Fibroblast of peridontal ligament (primary cell): ENCODE data around the gene RBFOX2.
A peak's percentile ranks its signal among the peaks of the same experiment; 100 is the strongest.

ENCODE experiments used
- DNase-seq: peaks from one replicate; pipeline ENCODE4 v3.0.0-alpha.2; 2010; ENCODE audit errors: extremely low read depth

RBFOX2 gene

GRCh38 chr22:35977136-35977535 is 51.5 kb downstream of the RBFOX2 start:
- DNase-seq: peak; percentile 50

DNA sequence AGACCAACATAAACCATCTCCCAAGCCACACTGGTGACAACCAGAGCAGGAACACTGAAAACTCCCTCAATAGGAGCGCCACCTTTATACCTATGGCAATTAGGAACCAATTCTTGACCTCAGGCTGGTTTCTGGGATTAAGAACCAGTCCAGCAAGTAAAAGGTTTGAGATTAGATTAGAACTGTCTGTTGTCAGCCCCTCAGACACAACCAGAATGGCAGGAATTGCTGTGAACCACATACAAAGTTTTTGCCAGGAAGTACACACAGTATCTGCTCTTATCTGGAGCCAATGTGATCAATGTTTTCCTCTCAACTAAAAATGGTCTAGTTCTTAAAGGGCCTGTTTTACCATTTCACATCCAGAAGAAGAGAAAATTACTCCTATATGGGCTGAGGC is 55.2 kb downstream of the RBFOX2 start:
- DNase-seq: no peak

DNA sequence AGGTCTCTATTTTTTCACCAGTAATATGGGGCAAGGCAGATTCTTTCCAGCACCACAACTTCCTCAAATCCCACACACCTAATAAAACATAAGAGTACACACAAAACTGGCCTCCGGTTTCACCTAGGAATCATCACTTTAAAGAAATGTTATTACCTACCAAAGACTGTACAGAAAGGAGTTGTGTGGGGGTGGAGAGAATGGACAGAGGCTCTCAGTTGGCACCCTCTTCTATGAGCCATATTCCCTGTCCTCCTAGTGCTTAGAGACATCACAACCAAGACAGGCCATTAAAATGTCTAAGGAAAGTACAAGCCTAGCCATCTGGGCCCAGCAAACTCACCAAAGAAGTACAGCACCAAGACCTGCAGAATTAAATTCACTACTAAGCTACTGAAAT is 56.1 kb downstream of the RBFOX2 start:
- DNase-seq: no peak

DNA sequence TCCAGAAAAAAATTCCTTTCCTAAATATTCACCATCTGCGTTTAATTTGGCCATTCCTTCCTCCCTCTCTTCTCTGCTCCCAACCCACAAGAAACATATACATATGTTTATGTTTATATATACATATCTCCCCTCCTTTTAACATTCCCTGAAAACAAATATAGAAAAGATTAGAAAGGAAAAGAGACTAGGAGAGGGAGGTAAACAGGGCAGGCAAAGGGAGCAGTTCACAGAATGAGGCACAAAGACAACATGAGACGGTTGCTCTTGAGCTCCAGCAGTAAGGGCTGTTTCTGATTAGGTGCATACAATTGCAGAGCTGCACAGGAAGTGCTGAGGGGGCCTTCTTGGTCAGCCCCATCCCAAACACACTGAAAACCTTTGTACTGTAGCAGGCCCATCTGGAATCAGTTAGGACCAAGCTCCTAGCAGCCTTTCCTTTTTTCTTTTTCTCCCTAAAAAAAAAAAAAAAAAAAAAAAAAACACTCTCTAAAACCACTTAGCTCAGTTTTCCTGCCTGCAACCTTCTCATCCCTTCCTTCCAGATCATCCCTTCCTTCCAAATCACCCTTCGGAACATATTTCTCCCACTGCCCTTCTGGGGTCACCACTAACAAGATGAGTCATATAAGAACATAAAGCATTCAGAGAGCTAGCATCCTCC is 57.0 kb downstream of the RBFOX2 start:
- peak; percentile 98 for DNase-seq

DNA sequence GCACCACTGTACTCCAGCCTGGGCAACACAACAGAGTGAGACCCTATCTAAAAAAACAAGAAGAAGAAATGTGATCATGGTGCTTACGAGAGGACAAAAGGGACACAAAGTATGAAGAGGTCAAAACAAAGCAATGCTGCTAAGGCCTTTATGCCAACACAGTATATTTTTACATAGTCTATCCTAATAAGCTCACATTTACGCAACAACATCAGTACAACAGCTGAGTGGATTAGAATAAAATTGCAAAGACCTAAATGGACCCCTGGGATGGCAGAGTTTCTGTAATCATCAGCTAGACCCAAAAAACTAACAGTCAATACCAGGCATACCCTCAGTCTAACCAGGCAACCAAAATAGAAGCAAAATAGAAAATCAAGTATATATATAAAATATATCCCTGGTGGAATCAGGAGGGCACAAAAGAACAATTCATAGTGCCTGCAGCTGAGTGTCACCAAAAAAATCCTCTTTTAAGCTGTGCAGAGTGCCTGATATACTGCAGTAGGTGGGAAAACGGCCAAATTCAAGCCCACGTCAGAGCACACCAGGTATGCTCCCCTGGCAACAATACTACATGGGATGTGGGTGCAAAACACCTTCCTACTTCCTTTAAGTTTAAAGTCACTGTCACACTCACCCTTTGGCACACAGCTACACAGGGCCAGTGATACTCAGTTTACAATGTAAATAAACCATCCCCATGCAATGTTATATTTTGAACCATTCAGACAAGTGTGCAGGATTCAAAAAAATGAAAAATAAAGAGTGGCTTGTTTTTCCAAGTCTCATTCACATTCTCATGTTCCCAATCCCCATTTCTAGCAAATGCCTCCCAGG is 57.8 kb downstream of the RBFOX2 start:
- peak; percentile 63 for DNase-seq

GRCh38 chr22:35967046-35967397 is 61.6 kb downstream of the RBFOX2 start:
- no peak for DNase-seq

DNA sequence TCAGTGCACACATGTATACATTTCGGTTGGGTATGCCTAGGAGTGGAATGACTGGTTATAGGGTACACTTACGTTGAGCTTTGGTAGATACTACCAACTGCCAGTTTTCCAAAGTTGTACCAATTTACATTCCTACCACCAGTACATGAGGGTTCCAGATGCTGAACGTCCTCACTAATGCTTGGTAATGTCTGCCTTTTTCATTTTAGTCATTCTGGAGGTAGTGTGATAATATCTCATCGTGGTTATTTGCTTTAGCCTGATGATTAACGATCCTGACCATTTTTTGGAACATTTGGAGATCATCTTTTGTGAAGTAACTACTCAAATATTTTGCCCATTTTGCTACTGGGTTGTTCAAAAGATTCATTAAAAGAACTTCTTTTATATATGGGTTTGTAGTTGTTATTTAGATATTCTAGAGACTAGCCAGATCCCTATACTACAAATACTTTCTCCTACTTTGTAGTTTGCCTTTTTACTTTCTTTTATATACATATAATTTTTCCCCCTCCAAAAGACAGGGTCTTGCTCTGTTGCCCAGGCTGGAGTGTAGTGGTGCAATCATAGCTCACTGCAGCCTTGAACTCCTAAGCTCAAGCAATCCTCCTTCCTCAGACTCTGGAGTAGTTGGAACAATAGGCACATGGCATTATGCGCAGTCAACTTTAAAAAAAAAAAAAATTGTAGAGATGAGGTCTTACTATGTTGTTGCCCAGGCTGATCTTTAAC is 62.1 kb downstream of the RBFOX2 start:
- no peak for DNase-seq

DNA sequence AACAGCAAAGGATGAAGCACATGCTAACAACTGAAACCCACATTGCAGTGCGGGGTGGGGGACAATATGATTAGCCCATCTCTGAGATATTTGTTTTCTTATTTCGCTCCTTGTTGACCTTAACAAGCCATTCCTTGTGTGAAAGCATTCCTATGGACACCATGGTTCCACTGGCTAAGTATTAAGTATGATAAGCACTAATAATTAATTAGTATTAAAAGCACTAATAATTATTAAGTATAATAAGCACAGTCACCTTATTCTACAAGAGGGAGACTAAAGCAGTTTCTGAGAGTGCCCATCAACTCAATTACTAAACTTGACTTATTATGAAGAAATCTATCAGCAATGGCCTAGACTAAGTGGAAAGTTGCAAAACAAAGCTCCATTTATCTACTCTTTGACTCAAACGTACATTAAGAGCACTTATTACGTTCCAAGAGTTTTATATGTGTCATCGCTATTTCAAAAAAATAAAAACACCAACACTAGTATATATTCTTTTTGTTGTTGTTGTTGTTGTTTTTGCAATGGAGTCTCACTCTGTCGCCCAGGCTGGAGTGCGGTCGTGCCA is 65.3 kb downstream of the RBFOX2 start:
- DNase-seq: no peak

DNA sequence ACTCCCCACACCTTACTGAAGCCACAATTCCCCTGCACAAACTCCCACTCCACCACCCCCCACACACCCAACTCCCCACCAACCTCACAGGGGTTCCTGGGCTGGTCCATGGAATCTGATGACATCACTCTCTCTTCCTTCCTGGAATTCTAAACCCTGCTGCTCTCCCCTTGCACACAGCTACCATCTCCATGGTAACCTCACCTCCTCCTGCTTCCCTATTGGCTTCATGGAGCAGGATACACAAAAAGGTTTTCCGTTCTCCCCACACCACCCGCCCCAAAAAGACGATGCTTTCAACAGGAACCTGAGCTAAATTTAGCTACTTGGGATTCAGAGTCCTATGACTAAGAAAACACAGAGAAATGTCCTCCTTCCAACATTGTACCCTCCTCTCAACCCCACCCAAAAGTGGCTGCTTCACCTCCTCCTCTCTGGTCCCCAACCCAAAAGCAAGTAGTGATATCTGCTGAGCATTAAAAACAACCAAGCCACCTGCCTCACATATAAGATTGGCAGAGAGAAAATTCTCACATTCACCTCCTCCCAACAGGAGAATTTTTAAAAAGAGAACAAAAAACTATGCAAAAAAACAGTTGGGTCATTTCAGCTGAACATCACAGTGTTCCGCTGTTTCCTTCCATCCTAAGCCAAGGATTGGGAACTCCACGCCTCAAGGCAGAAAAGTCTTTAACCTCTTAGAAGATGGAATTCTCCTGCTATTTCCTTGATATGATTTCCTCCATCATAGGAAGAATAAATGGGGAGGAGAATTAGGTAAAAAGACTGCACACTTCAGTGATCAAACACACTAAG is 66.9 kb downstream of the RBFOX2 start:
- DNase-seq: peak; percentile 81

DNA sequence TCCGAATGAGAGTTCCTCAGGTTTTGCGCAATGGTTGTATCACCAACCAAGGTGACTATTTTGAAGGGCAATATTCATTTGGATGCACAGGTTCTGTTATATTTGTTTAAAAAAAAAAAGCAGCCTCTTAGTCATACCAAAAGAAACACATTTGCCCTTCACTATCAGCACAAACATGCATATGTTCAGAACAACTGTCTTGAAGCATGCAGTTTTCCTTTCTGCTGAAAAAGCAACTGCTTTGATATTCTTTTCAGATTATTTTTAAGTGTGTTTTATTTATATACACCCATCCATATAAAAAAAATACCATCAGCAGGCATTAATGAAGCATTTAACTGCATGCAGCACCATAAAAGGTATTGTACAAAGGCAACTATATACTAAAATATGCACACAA is 67.8 kb downstream of the RBFOX2 start:
- DNase-seq: no peak

DNA sequence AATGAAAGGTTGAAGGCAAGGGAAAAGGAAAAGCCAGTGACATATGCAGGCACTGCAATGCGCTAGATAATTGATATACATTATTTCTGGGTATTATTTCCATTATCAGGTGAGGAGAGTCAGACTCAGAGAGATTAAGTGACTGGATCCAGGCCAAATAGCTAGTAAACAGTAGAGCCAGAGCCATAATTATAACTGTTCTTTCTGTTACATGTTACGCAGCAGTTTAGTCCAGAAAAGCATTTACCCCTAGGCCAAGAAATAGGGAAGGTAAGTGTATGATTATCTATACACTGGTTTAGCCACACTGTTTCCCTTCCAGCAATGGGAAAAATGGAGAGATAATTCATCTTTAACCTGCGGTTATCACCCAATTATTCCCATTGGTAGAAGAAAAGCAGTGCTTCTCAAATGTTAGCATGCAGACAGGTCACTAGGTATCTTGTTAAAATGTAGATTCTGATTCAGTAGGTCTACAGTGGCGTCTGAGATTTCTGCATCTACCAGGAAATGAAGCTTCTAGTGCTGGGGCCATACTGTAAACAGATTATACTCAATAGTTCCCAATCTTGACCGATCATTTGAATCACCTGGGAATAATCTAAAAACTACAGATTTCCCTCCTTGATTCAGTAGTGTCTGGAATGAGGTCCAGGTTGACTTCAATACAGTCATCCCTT is 69.4 kb downstream of the RBFOX2 start:
- DNase-seq: no peak

- no peak for DNase-seq
These were observed 70.3 kb downstream of the RBFOX2 start for GRCh38 chr22:35958334-35958733.

DNA sequence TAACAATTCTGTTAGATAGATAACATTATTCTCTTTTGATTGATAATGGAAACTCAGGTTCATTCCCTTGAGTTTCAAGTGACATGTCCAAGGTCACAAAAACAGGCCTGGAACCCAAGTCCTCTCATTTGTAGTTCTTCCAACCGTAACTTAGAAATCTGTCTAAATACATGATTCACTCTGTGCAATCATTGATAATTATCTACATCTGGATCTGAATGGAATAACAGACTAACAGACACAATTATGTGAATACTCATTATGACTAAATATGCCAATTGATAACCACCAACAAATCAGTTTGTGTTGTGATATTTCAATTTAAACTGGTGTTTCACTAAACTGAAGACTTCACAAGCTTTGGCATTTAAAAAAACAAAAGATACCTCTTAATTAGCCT is 71.0 kb downstream of the RBFOX2 start:
- DNase-seq: peak; percentile 43

DNA sequence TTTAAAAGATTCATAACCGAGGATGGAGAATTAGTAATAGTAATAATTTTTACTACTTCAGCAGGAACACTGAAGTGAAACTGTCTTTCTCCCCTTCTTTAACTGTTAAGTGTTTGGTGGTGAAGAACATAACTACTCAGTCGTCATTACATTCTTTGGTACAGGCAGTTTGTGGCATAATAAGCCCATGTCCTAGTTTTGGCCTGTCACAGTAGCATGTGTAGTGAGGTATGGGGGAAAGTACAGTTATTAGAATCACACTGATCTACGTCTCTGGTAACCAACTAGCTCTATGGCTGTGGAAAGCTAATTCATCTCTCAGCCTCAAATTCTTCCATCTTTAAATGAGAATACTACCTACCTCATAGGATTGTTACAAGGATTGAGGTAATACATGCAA is 71.8 kb downstream of the RBFOX2 start:
- DNase-seq: no peak

DNA sequence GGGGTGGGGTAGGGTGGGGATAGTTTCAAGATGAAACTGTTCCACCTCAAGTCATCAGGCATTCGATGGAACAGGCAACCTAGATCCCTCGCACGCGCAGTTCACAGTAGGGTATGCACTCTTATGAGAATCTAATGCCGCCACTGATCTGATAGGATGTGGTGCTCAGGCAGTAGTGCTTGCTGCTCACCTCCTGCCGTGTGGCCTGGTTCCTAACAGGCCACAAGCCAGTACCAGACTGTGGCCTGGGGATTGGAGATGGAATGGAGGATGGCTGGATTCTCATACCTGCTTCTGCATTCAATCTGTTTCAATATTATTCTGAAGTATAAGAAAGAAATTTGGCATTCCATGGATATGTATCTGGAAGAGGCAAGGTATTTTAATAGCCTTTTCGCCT is 73.1 kb downstream of the RBFOX2 start:
- no peak for DNase-seq

GRCh38 chr22:35952576-35952975 is 76.0 kb downstream of the RBFOX2 start:
- no peak for DNase-seq

- DNase-seq: no peak
These were observed 78.4 kb downstream of the RBFOX2 start for GRCh38 chr22:35950262-35950661.

DNA sequence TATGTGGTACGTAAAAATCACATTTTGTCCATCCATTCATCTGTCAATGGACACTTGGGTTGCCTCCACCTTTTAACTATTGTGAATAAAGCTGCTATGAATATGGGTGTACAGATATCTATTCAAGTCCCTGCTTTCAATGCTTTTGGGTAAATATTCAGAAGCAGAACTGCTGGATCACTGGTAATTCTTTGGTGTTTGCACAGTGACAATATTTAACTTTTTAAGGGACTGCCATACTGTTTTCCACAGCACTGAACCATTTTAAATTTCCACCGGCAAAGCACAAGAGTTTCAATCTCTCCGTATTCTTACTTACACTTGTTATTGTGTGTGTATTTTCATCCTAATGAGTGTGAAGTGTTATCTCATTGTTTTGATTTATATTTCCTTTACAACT is 79.4 kb downstream of the RBFOX2 start:
- DNase-seq: no peak

DNA sequence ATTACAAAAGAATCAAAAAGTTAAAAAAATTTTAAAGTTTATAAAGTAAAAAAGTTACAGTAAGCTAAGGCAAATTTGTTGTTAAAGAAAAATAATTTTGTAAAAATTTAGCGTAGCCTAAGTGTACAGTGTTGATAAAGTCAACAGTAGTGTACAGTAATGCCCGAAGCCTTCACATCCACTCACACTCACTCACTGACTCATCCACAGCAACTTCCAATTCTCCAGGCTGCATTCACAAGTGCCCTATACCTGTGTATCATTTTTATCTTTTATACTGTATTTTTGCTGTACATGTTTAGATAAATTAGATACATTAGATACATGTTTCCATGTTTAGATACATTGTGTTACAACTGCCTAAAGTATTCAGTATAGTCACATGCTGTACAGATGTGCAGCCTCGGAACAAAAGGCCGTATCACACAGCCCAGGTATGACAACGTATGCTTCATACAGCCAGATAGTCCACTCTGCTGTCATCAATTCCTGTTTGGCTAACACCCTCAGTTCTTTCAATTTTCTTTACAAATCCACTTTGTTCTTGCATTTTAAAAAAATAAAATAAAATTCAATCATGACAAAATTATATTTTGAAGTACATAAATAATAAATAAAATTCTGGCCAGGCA is 80.7 kb downstream of the RBFOX2 start:
- peak; percentile 32 for DNase-seq

- DNase-seq: no peak
These were observed 84.2 kb downstream of the RBFOX2 start for GRCh38 chr22:35944458-35944857.

DNA sequence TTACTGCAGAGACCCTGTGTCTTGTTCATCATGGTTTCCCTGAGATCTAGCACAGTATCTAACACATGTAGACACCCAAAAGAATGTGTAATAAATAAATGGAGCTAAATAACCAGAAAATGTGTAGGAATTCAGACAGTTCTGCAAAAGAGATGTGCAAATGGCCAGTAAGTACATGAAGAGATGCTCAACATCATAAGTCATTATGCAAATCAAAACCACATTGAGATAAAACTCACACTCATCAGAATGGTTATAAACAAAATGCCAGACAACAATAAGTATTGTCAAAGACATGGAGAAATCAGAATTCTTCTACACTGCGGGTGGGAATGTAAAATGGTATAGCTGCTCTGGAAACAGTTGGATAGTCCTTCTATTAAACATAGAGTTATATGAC is 88.5 kb downstream of the RBFOX2 start:
- DNase-seq: no peak
